WTC11 (cell line): ENCODE results near the gene CLEC9A. TPM values are rescaled to one million over a fixed set of nuclear protein-coding genes. Genes with fewer than 3 reads are reported as not detected.

ENCODE experiments used
- ATAC-seq: fragments of 200-7000 bp; cut with Tn5 transposase; 2 replicates; pipeline ENCODE4 v1.10.0; 2021; ENCODE audit warnings: mild to moderate bottlenecking, moderate library complexity
- CTCF ChIA-PET: fragments of 300-600 bp; sonication (Branson Sonifier 250); formaldehyde crosslinking; loops from one replicate; lab custom pipeline; 2021; ENCODE audit warnings: antibody characterized with exemption; lab: Charles Lee
- POLR2A ChIA-PET: fragments of 350-600 bp; sonication (Branson Sonifier 250); formaldehyde crosslinking; loops from one replicate; lab custom pipeline; 2021; ENCODE audit warnings: antibody characterized with exemption; lab: Charles Lee
- DNase-seq: peaks from one replicate; pipeline ENCODE4 v3.0.0; 2021; ENCODE audit warnings: low spot score
- H3K27ac Mint-ChIP-seq: 2 replicates; pipeline ENCODE4 v1.8.0; 2021; ENCODE audit warnings: mixed read lengths
- H3K27me3 Mint-ChIP-seq: 2 replicates; pipeline ENCODE4 v1.8.0; 2021; ENCODE audit warnings: low read depth, mild to moderate bottlenecking, moderate library complexity, mixed read lengths
- H3K36me3 Mint-ChIP-seq: 2 replicates; pipeline ENCODE4 v1.8.0; 2021; ENCODE audit warnings: mixed read lengths
- H3K4me1 Mint-ChIP-seq: 2 replicates; pipeline ENCODE4 v1.8.0; 2022; ENCODE audit warnings: mixed read lengths
- H3K4me3 Mint-ChIP-seq: 2 replicates; pipeline ENCODE4 v1.8.0; 2021; ENCODE audit warnings: mild to moderate bottlenecking, moderate library complexity, mixed read lengths
- H3K9me3 Mint-ChIP-seq: 2 replicates; pipeline ENCODE4 v1.8.0; 2021; ENCODE audit warnings: mixed read lengths
- EMX1 ChIP-seq: fragments of 250-450 bp; sonication (Bioruptor Pico); IDR thresholded peaks from 2 replicates; pipeline ENCODE4 v1.8.0; 2021; ENCODE audit warnings: mild to moderate bottlenecking
- FOXP1 ChIP-seq: sonication (generic); formaldehyde crosslinking; IDR thresholded peaks from 2 replicates; pipeline ENCODE4 v1.8.0; 2022; ENCODE audit warnings: missing genetic modification reagents, mild to moderate bottlenecking, moderate library complexity, borderline replicate concordance
- GABPB1 ChIP-seq: sonication (generic); formaldehyde crosslinking; IDR thresholded peaks from 2 replicates; pipeline ENCODE4 v1.8.1; 2023; ENCODE audit warnings: mild to moderate bottlenecking, missing genetic modification reagents
- GRHL2 ChIP-seq: fragments of 250-450 bp; sonication (Bioruptor Pico); IDR thresholded peaks from 2 replicates; pipeline ENCODE4 v1.8.0; 2022; ENCODE audit warnings: mild to moderate bottlenecking, moderate library complexity; ENCODE audit not compliant: insufficient replicate concordance, severe bottlenecking
- NFYB ChIP-seq: sonication (generic); formaldehyde crosslinking; conservative IDR thresholded peaks from 2 replicates; pipeline ENCODE4 v1.8.0; 2022; ENCODE audit warnings: low read depth, missing genetic modification reagents
- NR2C2 ChIP-seq: sonication (generic); formaldehyde crosslinking; IDR thresholded peaks from 2 replicates; pipeline ENCODE4 v1.8.0; 2022; ENCODE audit warnings: mild to moderate bottlenecking, missing genetic modification reagents
- SMAD3 ChIP-seq: sonication (generic); formaldehyde crosslinking; IDR thresholded peaks from 2 replicates; pipeline ENCODE4 v1.8.0; 2022; ENCODE audit warnings: missing genetic modification reagents, mild to moderate bottlenecking, borderline replicate concordance
- SMAD4 ChIP-seq: sonication (generic); formaldehyde crosslinking; IDR thresholded peaks from 2 replicates; pipeline ENCODE4 v1.8.0; 2022; ENCODE audit warnings: mild to moderate bottlenecking, missing genetic modification reagents
- SOX15 ChIP-seq: fragments of 250-450 bp; sonication (Bioruptor Pico); IDR thresholded peaks from 2 replicates; pipeline ENCODE4 v1.9.0; 2021; ENCODE audit warnings: mild to moderate bottlenecking
- ZNF232 ChIP-seq: sonication (generic); formaldehyde crosslinking; IDR thresholded peaks from 2 replicates; pipeline ENCODE4 v1.8.0; 2022; ENCODE audit warnings: mild to moderate bottlenecking, missing genetic modification reagents
- ZNF317 ChIP-seq: sonication (generic); formaldehyde crosslinking; IDR thresholded peaks from 2 replicates; pipeline ENCODE4 v1.8.1; 2023; ENCODE audit warnings: low read depth, mild to moderate bottlenecking, moderate library complexity, missing genetic modification reagents, borderline replicate concordance
- ZNF671 ChIP-seq: fragments of 250-450 bp; sonication (Bioruptor Pico); IDR thresholded peaks from 2 replicates; pipeline ENCODE4 v1.8.0; 2021; ENCODE audit warnings: mild to moderate bottlenecking
- total RNA-seq: library from RNA; stranded (reverse); gene quantifications from 3 replicates; pipeline ENCODE4 v1.2.3, GENCODE V29; 2021
- TF ChIP-seq, protein P1 (sequence below): sonication (generic); formaldehyde crosslinking; IDR thresholded peaks from 2 replicates; pipeline ENCODE4 v1.8.1; 2023; ENCODE audit warnings: mild to moderate bottlenecking, missing genetic modification reagents
- TF ChIP-seq, protein P2 (sequence below): sonication (generic); formaldehyde crosslinking; IDR thresholded peaks from 2 replicates; pipeline ENCODE4 v1.8.0; 2023; ENCODE audit warnings: missing genetic modification reagents, mild to moderate bottlenecking, borderline replicate concordance
- TF ChIP-seq, protein P3 (sequence below): sonication (generic); formaldehyde crosslinking; IDR thresholded peaks from 2 replicates; pipeline ENCODE4 v1.8.0; 2022; ENCODE audit warnings: mild to moderate bottlenecking, missing genetic modification reagents
- TF ChIP-seq, protein P4 (sequence below): fragments of 250-450 bp; sonication (Bioruptor Pico); IDR thresholded peaks from 2 replicates; pipeline ENCODE4 v1.9.0; 2021; ENCODE audit warnings: mild to moderate bottlenecking
- TF ChIP-seq, protein P5 (sequence below): fragments of 250-450 bp; sonication (Bioruptor Pico); conservative IDR thresholded peaks from 2 replicates; pipeline ENCODE4 v1.9.0; 2021; ENCODE audit warnings: mild to moderate bottlenecking
- TF ChIP-seq, protein P6 (sequence below): sonication (generic); formaldehyde crosslinking; IDR thresholded peaks from 2 replicates; pipeline ENCODE4 v1.8.1; 2022; ENCODE audit warnings: mild to moderate bottlenecking, missing genetic modification reagents, moderate library complexity, borderline replicate concordance
- TF ChIP-seq, protein P7 (sequence below): fragments of 200-600 bp; IDR thresholded peaks from 2 replicates; pipeline ENCODE4 v1.8.0; 2022; ENCODE audit warnings: antibody characterized with exemption
- TF ChIP-seq, protein P8 (sequence below): sonication (generic); formaldehyde crosslinking; IDR thresholded peaks from 2 replicates; pipeline ENCODE4 v1.8.0; 2022; ENCODE audit warnings: mild to moderate bottlenecking, missing genetic modification reagents
- TF ChIP-seq, protein P9 (sequence below): sonication (generic); formaldehyde crosslinking; IDR thresholded peaks from 2 replicates; pipeline ENCODE4 v1.8.0; 2023; ENCODE audit warnings: missing genetic modification reagents

The CLEC9A gene
- total RNA-seq, 1 experiment from 2014 or later: not detected

DNA sequence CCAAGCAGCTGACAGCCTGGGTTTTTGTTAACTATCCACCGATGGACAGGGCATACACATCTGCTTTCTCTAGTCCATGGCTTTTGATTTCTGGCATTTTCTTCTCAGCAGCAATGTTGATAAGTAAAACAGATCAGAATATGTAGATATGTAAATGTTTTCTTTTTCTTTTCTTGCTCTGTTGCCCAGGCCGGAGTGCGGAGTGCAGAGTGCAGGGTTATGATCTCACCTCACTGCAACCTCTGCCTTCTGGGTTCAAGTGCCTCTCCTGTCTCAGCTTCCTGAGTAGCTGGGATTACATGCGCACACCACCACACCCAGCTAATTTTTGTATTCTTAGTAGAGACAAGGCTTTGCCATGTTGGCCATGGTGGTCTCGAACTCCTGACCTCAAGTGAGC is 27.9 kb downstream of the CLEC9A start:
- Mint-ChIP-seq H3K36me3 (no peaks in the 10 kb centered on the region), H3K4me1 (no peaks in the 10 kb centered on the region), H3K27ac (no peak overlapping the region), H3K27me3 (no peaks in the 10 kb centered on the region), H3K9me3 (no peaks in the 10 kb centered on the region), H3K4me3 (no peak overlapping the region)
- no peak for ATAC-seq
- ChIA-PET POLR2A (no interaction called here), CTCF (no interaction called here)
- TF ChIP-seq SMAD4 (CRISPR knock-in tag) (no peak), FOXP1 (no peak), SMAD3 (no peak), ZNF671 (no peak)
- TF ChIP-seq, protein P1, sequence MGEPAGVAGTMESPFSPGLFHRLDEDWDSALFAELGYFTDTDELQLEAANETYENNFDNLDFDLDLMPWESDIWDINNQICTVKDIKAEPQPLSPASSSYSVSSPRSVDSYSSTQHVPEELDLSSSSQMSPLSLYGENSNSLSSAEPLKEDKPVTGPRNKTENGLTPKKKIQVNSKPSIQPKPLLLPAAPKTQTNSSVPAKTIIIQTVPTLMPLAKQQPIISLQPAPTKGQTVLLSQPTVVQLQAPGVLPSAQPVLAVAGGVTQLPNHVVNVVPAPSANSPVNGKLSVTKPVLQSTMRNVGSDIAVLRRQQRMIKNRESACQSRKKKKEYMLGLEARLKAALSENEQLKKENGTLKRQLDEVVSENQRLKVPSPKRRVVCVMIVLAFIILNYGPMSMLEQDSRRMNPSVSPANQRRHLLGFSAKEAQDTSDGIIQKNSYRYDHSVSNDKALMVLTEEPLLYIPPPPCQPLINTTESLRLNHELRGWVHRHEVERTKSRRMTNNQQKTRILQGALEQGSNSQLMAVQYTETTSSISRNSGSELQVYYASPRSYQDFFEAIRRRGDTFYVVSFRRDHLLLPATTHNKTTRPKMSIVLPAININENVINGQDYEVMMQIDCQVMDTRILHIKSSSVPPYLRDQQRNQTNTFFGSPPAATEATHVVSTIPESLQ: no peak
- TF ChIP-seq, protein P2, sequence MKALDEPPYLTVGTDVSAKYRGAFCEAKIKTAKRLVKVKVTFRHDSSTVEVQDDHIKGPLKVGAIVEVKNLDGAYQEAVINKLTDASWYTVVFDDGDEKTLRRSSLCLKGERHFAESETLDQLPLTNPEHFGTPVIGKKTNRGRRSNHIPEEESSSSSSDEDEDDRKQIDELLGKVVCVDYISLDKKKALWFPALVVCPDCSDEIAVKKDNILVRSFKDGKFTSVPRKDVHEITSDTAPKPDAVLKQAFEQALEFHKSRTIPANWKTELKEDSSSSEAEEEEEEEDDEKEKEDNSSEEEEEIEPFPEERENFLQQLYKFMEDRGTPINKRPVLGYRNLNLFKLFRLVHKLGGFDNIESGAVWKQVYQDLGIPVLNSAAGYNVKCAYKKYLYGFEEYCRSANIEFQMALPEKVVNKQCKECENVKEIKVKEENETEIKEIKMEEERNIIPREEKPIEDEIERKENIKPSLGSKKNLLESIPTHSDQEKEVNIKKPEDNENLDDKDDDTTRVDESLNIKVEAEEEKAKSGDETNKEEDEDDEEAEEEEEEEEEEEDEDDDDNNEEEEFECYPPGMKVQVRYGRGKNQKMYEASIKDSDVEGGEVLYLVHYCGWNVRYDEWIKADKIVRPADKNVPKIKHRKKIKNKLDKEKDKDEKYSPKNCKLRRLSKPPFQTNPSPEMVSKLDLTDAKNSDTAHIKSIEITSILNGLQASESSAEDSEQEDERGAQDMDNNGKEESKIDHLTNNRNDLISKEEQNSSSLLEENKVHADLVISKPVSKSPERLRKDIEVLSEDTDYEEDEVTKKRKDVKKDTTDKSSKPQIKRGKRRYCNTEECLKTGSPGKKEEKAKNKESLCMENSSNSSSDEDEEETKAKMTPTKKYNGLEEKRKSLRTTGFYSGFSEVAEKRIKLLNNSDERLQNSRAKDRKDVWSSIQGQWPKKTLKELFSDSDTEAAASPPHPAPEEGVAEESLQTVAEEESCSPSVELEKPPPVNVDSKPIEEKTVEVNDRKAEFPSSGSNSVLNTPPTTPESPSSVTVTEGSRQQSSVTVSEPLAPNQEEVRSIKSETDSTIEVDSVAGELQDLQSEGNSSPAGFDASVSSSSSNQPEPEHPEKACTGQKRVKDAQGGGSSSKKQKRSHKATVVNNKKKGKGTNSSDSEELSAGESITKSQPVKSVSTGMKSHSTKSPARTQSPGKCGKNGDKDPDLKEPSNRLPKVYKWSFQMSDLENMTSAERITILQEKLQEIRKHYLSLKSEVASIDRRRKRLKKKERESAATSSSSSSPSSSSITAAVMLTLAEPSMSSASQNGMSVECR: no peak
- TF ChIP-seq, protein P3, sequence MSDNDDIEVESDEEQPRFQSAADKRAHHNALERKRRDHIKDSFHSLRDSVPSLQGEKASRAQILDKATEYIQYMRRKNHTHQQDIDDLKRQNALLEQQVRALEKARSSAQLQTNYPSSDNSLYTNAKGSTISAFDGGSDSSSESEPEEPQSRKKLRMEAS (CRISPR knock-in tag): no peak
- DNase-seq: no peak

DNA sequence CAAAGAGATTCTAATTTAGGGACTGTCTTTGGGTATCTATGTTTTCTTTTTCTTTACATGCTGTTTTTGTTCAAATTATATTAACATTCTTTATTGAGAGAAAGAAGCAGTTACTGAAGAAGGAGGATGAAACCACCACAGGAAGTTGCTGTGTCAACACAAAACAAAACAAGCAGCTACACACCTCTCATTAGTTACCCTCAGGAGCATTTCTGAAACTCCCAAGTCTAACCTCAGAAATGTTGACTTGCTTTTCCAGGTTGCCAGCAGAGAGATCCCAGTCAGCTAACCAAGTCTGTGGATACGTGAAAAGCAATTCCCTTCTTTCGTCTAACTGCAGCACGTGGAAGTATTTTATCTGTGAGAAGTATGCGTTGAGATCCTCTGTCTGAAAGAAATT is 34.8 kb downstream of the CLEC9A start:
- Mint-ChIP-seq H3K9me3 (no peaks in the 10 kb centered on the region), H3K27ac (no peak overlapping the region), H3K27me3 (no peaks in the 10 kb centered on the region), H3K36me3 (no peaks in the 10 kb centered on the region), H3K4me1 (peaks cover 17% of the 10 kb centered on the region), H3K4me3 (no peak overlapping the region)
- ATAC-seq: no peak
- DNase-seq: no peak
- ChIA-PET POLR2A (no interaction called here), CTCF (interaction anchor here (0.8 kb wide), 1 partner anchor 75 kb away, joined by 3 read pairs; no protein-coding TSS in a partner anchor)
- TF ChIP-seq EMX1 (no peak), NFYB (no peak), GRHL2 (no peak), GABPB1 (no peak), ZNF671 (no peak), ZNF317 (no peak), NR2C2 (CRISPR knock-in tag) (no peak), SOX15 (no peak), ZNF232 (no peak)
- TF ChIP-seq, protein P4, sequence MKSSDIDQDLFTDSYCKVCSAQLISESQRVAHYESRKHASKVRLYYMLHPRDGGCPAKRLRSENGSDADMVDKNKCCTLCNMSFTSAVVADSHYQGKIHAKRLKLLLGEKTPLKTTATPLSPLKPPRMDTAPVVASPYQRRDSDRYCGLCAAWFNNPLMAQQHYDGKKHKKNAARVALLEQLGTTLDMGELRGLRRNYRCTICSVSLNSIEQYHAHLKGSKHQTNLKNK (CRISPR knock-in tag): no peak
- TF ChIP-seq, protein P5, sequence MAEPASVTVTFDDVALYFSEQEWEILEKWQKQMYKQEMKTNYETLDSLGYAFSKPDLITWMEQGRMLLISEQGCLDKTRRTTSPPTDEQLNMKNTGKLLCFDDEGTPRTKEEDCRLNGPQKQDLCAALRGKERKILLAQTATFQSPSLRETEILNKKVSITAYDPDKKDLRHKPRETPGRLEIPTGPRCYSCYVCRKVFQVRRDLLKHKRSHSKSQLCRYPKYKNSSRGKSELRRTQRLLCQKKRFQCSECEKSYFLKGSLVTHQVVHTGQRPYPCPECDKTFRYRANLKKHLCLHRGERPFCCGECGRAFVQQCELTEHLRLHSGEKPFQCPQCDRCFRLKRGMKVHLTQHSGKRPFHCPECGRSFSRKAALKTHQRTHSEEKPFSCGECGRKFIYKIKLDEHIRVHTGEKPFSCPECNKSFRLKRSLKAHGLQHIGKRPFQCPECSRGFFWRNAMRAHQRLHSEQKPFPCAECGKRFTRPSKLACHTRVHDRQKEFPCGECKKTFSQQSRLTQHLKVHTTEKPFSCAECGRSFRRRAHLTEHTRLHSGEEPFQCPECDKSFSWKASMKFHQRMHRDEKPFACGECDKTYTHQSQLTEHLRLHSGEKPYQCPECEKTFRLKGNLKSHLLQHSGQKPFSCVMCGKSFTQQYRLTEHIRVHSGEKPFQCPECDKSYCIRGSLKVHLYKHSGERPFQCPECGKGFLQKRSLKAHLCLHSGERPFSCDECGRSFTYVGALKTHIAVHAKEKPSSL (CRISPR knock-in tag): no peak
- TF ChIP-seq, protein P6, sequence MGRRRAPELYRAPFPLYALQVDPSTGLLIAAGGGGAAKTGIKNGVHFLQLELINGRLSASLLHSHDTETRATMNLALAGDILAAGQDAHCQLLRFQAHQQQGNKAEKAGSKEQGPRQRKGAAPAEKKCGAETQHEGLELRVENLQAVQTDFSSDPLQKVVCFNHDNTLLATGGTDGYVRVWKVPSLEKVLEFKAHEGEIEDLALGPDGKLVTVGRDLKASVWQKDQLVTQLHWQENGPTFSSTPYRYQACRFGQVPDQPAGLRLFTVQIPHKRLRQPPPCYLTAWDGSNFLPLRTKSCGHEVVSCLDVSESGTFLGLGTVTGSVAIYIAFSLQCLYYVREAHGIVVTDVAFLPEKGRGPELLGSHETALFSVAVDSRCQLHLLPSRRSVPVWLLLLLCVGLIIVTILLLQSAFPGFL (CRISPR knock-in tag): no peak
- TF ChIP-seq, protein P7, sequence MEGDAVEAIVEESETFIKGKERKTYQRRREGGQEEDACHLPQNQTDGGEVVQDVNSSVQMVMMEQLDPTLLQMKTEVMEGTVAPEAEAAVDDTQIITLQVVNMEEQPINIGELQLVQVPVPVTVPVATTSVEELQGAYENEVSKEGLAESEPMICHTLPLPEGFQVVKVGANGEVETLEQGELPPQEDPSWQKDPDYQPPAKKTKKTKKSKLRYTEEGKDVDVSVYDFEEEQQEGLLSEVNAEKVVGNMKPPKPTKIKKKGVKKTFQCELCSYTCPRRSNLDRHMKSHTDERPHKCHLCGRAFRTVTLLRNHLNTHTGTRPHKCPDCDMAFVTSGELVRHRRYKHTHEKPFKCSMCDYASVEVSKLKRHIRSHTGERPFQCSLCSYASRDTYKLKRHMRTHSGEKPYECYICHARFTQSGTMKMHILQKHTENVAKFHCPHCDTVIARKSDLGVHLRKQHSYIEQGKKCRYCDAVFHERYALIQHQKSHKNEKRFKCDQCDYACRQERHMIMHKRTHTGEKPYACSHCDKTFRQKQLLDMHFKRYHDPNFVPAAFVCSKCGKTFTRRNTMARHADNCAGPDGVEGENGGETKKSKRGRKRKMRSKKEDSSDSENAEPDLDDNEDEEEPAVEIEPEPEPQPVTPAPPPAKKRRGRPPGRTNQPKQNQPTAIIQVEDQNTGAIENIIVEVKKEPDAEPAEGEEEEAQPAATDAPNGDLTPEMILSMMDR: no peak
- TF ChIP-seq, protein P8, sequence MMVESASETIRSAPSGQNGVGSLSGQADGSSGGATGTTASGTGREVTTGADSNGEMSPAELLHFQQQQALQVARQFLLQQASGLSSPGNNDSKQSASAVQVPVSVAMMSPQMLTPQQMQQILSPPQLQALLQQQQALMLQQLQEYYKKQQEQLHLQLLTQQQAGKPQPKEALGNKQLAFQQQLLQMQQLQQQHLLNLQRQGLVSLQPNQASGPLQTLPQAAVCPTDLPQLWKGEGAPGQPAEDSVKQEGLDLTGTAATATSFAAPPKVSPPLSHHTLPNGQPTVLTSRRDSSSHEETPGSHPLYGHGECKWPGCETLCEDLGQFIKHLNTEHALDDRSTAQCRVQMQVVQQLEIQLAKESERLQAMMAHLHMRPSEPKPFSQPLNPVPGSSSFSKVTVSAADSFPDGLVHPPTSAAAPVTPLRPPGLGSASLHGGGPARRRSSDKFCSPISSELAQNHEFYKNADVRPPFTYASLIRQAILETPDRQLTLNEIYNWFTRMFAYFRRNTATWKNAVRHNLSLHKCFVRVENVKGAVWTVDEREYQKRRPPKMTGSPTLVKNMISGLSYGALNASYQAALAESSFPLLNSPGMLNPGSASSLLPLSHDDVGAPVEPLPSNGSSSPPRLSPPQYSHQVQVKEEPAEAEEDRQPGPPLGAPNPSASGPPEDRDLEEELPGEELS (CRISPR knock-in tag): no peak
- TF ChIP-seq, protein P9, sequence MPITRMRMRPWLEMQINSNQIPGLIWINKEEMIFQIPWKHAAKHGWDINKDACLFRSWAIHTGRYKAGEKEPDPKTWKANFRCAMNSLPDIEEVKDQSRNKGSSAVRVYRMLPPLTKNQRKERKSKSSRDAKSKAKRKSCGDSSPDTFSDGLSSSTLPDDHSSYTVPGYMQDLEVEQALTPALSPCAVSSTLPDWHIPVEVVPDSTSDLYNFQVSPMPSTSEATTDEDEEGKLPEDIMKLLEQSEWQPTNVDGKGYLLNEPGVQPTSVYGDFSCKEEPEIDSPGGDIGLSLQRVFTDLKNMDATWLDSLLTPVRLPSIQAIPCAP (CRISPR knock-in tag): no peak
